ENCODE measurements around the gene ATP11C. TPM values are rescaled to one million over a fixed set of nuclear protein-coding genes. Genes with fewer than 3 reads are reported as not detected.
"Not testable (repeated sequence)": the region's sequence is repeated elsewhere in the genome, so short reads cannot be mapped to it uniquely, and the experiment has no call there.

Gene ATP11C
- total RNA-seq, 6 experiments from 2014 or later = 25.1 to 38.6 (median 35.7) TPM

DNA sequence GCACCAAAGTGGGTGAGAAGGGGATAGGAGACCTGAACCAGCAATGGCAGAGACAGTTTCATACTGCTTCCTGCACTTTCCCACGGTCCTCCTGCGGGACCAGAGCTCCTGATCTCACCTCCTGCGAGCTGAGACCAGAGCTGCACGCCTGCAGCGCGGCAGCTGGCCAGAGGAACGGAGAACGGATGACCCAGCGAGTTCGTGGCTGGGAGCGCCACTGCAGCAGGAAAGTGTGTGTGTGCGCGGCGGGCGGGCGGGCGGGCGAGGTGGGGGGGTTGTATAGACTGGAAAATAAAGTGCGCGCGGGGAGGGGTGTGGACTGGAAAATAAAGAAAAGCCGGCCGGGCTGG is 241.4 kb downstream of the ATP11C start:
- H3K4me1 Mint-ChIP-seq (ENCODE audit: low read depth) = peaks cover 12% of the 10 kb centered on the region
- H3K36me3 Mint-ChIP-seq (ENCODE audit: low read depth) = no peaks in the 10 kb centered on the region
- no peaks in the 10 kb centered on the region for H3K9me3 Mint-ChIP-seq
- H3K27ac Mint-ChIP-seq = no peak overlapping the region
- H3K27me3 Mint-ChIP-seq (ENCODE audit: insufficient read depth) = peaks cover 14% of the 10 kb centered on the region
- TF ChIP-seq, protein P1, sequence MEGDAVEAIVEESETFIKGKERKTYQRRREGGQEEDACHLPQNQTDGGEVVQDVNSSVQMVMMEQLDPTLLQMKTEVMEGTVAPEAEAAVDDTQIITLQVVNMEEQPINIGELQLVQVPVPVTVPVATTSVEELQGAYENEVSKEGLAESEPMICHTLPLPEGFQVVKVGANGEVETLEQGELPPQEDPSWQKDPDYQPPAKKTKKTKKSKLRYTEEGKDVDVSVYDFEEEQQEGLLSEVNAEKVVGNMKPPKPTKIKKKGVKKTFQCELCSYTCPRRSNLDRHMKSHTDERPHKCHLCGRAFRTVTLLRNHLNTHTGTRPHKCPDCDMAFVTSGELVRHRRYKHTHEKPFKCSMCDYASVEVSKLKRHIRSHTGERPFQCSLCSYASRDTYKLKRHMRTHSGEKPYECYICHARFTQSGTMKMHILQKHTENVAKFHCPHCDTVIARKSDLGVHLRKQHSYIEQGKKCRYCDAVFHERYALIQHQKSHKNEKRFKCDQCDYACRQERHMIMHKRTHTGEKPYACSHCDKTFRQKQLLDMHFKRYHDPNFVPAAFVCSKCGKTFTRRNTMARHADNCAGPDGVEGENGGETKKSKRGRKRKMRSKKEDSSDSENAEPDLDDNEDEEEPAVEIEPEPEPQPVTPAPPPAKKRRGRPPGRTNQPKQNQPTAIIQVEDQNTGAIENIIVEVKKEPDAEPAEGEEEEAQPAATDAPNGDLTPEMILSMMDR (IDR thresholded peaks at IDR 0.05) = no peak
- DNase-seq = no peak
- 0 out of 2 replicates have a peak overlapping the region, but pooled peaks have one; percentile 24 for H3K4me3 Mint-ChIP-seq

DNA sequence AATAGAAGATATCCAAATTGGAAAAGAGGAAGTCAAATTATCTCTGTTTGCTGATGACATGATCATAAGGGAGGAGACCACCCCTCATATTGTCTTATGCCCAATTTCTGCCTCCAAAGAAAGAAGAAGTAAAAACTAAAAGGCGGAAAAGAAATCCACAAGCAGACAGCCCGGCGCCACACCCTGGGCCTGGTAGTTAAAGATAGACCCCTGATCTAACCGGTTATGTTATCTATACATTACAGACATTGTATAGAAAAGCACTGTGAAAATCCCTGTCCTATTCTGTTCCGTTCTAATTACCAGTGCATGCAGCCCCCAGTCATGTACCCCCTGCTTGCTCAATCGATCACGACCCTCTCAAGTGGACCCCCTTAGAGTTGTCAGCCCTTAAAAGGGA is 247.7 kb downstream of the ATP11C start:
- not testable (repeated sequence) for H3K27me3 Mint-ChIP-seq (ENCODE audit: insufficient read depth); H3K4me3 Mint-ChIP-seq; H3K27ac Mint-ChIP-seq; H3K9me3 Mint-ChIP-seq; H3K36me3 Mint-ChIP-seq (ENCODE audit: low read depth); DNase-seq; H3K4me1 Mint-ChIP-seq (ENCODE audit: low read depth)

- TF ChIP-seq, protein P1 (IDR thresholded peaks at IDR 0.05) = no peak
- Mint-ChIP-seq H3K4me1 (ENCODE audit: low read depth) (no peaks in the 10 kb centered on the region), H3K4me3 (no peak overlapping the region), H3K9me3 (no peaks in the 10 kb centered on the region), H3K27ac (no peak overlapping the region), H3K36me3 (ENCODE audit: low read depth) (no peaks in the 10 kb centered on the region), H3K27me3 (ENCODE audit: insufficient read depth) (no peaks in the 10 kb centered on the region; the same call in 1 of the 2 replicates)
- DNase-seq = no peak
Observed at GRCh38 chrX:139680356-139680755, 252.5 kb downstream of the ATP11C start.

Small RNAs within 50 kb of the gene (microRNA-seq; reads per million reads assigned to microRNA genes)
- 497 reads per million, percentile 68 among the genes with 10 or more reads in this experiment for gene MIR505

Other genes starting within 250 kb of the ATP11C start
- under 1 TPM in 1 of 6 experiments, not detected in 5; 0.11 TPM for gene MCF2, start 224.9 kb downstream of the ATP11C start, total RNA-seq (2021; fragmentation: NEBNext Ultra II Directional; extraction: Animal tissue kit (Norgen Biotek cat#: 25700))
- gene CXorf66, start 32.5 kb upstream of the ATP11C start, total RNA-seq (2021; fragmentation: NEBNext Ultra II Directional; extraction: Animal tissue kit (Norgen Biotek cat#: 25700)) = not detected